IMR-90 (cell line): Measurements from ENCODE around the gene AKAP1. TPM values are rescaled to one million over a fixed set of nuclear protein-coding genes. Genes with fewer than 3 reads are reported as not detected.

Experiments used
- ATAC-seq: fragments of 200-7000 bp; cut with Tn5 transposase; 2 replicates; pipeline ENCODE4 v1.9.1; 2020; ENCODE audit warnings: low read depth, mild to moderate bottlenecking, moderate library complexity
- BruUV-seq: library from RNA; stranded (reverse); fragments of 400-500 nt; replicated peaks from 2 replicates; lab custom pipeline; 2021; lab: Mats Ljungman, UMichigan
- CTCF ChIA-PET: fragments of 300-600 bp; formaldehyde crosslinking; extraction: SDS; loops from one replicate; lab custom pipeline; 2021; ENCODE audit warnings: antibody characterized with exemption; lab: Yijun Ruan, JAX
- POLR2A ChIA-PET: fragments of 300-600 bp; sonication (Branson Sonifier 250); formaldehyde crosslinking; loops from one replicate; lab custom pipeline; 2022; ENCODE audit warnings: antibody characterized with exemption; ENCODE audit not compliant: unreplicated experiment; lab: Charles Lee
- DNase-seq: peaks from one replicate; pipeline ENCODE4 v3.0.0; 2013
- H2AFZ ChIP-seq: replicated peaks from 2 replicates; pipeline ENCODE3; 2013; ENCODE audit warnings: low read length, mild to moderate bottlenecking; ENCODE audit not compliant: poor library complexity
- H2AK5ac ChIP-seq: 2 replicates; pipeline ENCODE4 v1.6.1; 2013; ENCODE audit warnings: low read depth, low read length, inconsistent platforms
- H2AK9ac ChIP-seq: replicated peaks from 2 replicates; pipeline ENCODE3; 2013; ENCODE audit warnings: mild to moderate bottlenecking, low read depth, low read length, moderate library complexity; ENCODE audit not compliant: poor library complexity
- H2BK120ac ChIP-seq: 2 replicates; pipeline ENCODE4 v1.6.1; 2013; ENCODE audit warnings: low read depth, low read length, inconsistent platforms
- H2BK15ac ChIP-seq: 3 replicates; pipeline ENCODE4 v1.6.1; 2013; ENCODE audit warnings: low read depth, low read length, inconsistent platforms
- H2BK20ac ChIP-seq: 2 replicates; pipeline ENCODE4 v1.6.1; 2013; ENCODE audit warnings: low read depth, mild to moderate bottlenecking, inconsistent platforms, low read length, moderate library complexity
- H2BK5ac ChIP-seq: 2 replicates; pipeline ENCODE4 v1.6.1; 2013; ENCODE audit warnings: mild to moderate bottlenecking, low read depth, low read length, inconsistent platforms; ENCODE audit not compliant: poor library complexity, severe bottlenecking
- H3K14ac ChIP-seq: replicated peaks from 2 replicates; pipeline ENCODE4 v1.6.1; 2013; ENCODE audit warnings: low read depth, low read length, inconsistent platforms
- H3K18ac ChIP-seq: 2 replicates; pipeline ENCODE4 v1.6.1; 2013; ENCODE audit warnings: low read depth, low read length, control low read depth
- H3K23ac ChIP-seq: 2 replicates; pipeline ENCODE4 v1.6.1; 2013; ENCODE audit warnings: low read depth, low read length, inconsistent platforms
- H3K27ac ChIP-seq: 2 replicates; pipeline ENCODE4 v1.5.1; 2013; ENCODE audit warnings: mild to moderate bottlenecking, control low read depth, low read length; ENCODE audit not compliant: insufficient read depth
- H3K27me3 ChIP-seq: 2 replicates; pipeline ENCODE4 v1.6.1; 2013; ENCODE audit warnings: low read length; ENCODE audit not compliant: control insufficient read depth, insufficient read depth
- H3K36me3 ChIP-seq: 2 replicates; pipeline ENCODE4 v1.6.1; 2013; ENCODE audit warnings: low read length, mixed read lengths; ENCODE audit not compliant: control insufficient read depth, insufficient read depth
- H3K4ac ChIP-seq: 2 replicates; pipeline ENCODE4 v1.6.1; 2013; ENCODE audit warnings: low read depth, low read length, inconsistent platforms
- H3K4me1 ChIP-seq: 2 replicates; pipeline ENCODE4 v1.6.1; 2013; ENCODE audit warnings: low read length, mixed read lengths; ENCODE audit not compliant: control insufficient read depth, insufficient read depth
- H3K4me2 ChIP-seq: 2 replicates; pipeline ENCODE4 v1.6.1; 2013; ENCODE audit warnings: low read depth, mild to moderate bottlenecking, control low read depth, low read length, moderate library complexity
- H3K4me3 ChIP-seq: 2 replicates; pipeline ENCODE4 v1.5.1; 2013; ENCODE audit warnings: low read depth, mild to moderate bottlenecking, control low read depth, low read length, moderate library complexity; ENCODE audit not compliant: insufficient read depth
- H3K56ac ChIP-seq: 2 replicates; pipeline ENCODE4 v1.6.1; 2013; ENCODE audit warnings: low read length, inconsistent platforms; ENCODE audit not compliant: insufficient read depth; ENCODE audit errors: extremely low read depth
- H3K79me1 ChIP-seq, 2 experiments: 2 replicates each; pipeline ENCODE4 v1.6.1; 2013; ENCODE audit warnings: low read length in 2 of 2, inconsistent platforms in 1 of 2, low read depth in 1 of 2
- H3K9ac ChIP-seq: 2 replicates; pipeline ENCODE4 v1.6.1; 2013; ENCODE audit warnings: low read depth, low read length, control low read depth
- H3K9me1 ChIP-seq: 2 replicates; pipeline ENCODE4 v1.6.1; 2013; ENCODE audit warnings: low read length, inconsistent platforms; ENCODE audit not compliant: insufficient read depth
- H3K9me3 ChIP-seq: 2 replicates; pipeline ENCODE4 v1.6.1; 2013; ENCODE audit warnings: low read length; ENCODE audit not compliant: control insufficient read depth, insufficient read depth
- H4K20me1 ChIP-seq: 2 replicates; pipeline ENCODE4 v1.6.1; 2013; ENCODE audit warnings: low read length, inconsistent platforms; ENCODE audit not compliant: insufficient read depth
- H4K5ac ChIP-seq: 2 replicates; pipeline ENCODE4 v1.6.1; 2013; ENCODE audit warnings: mild to moderate bottlenecking, low read depth, low read length, control low read depth
- H4K8ac ChIP-seq, 2 experiments: 2 replicates each; pipeline ENCODE4 v1.6.1; 2013; ENCODE audit warnings: low read depth in 2 of 2, low read length in 2 of 2, control low read depth in 1 of 2, inconsistent platforms in 1 of 2
- H4K91ac ChIP-seq: 2 replicates; pipeline ENCODE4 v1.6.1; 2013; ENCODE audit warnings: low read depth, low read length, inconsistent platforms; ENCODE audit not compliant: insufficient read depth
- BHLHE40 ChIP-seq: fragments of 150-350 bp; IDR thresholded peaks from 2 replicates; pipeline ENCODE4 v1.6.1; 2016; ENCODE audit warnings: mild to moderate bottlenecking, low read depth, low read length
- WGBS, 2 experiments: methylation state at CpG; one replicate each; pipeline versions ENCODE4 v1.1.5 to v1.1.7; 2013; ENCODE audit warnings: missing lambda C conversion rate in 2 of 2; ENCODE audit not compliant: insufficient read length in 1 of 2; ENCODE audit errors: extremely low coverage in 2 of 2; 5-methylcytosine and 5-hydroxymethylcytosine counted together
- dilution Hi-C: fragments of 300-500 bp; cut with HindIII; formaldehyde crosslinking; loops from one replicate; pipeline ENCODE4 v1.14.3; 2018; ENCODE audit warnings: low sequenced_read_pairs; ENCODE audit not compliant: unreplicated experiment
- in situ Hi-C: fragments of 300-500 bp; cut with MboI; formaldehyde crosslinking; loops from 3 replicates; pipeline ENCODE4 v1.14.3; 2019; ENCODE audit warnings: low sequenced_read_pairs, inconsistent platforms, mixed read lengths
- intact Hi-C: fragments of 100-400 bp; cut with micrococcal nuclease; formaldehyde crosslinking; loops from 2 replicates; pipeline ENCODE4 v1.10.0; 2022
- polyA plus RNA-seq, 3 experiments: library from polyadenylated mRNA; depleted of rRNA; stranded (reverse); fragments of >200 nt; gene quantifications; 2 replicates each; pipeline ENCODE4 v1.2.3, GENCODE V29; 2012; ENCODE audit warnings: low replicate concordance in 1 of 3
- total RNA-seq: library from RNA; depleted of rRNA; stranded (reverse); fragments of >200 nt; gene quantifications from 2 replicates; pipeline ENCODE4 v1.2.3, GENCODE V29; 2012

Gene AKAP1
- total and polyA plus RNA-seq, 2 of the 4 experiments (the other 2 are of a cell fraction), result 10.2 to 17.4 TPM

DNA sequence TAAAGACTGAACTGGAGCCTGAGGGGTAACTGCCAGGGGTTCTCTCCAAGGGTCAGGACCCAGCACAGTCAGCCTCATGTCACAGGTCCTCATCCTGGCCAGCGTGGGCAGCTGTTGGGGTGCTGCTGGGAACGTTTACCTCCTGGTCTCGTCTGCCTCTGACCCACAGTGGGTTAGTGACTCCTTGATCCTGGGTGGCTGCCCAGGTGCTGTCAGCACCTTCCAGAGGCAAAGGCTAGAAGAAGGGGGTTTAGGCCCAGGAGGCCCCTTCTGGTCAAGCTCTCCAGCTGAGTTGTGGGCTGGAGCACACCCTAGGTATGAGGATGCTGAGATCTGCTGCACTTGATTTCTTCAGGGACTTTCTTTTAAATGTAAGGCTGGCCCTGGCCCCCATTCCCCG lies 30.3 kb downstream of the AKAP1 start:
- Histone ChIP-seq H3K9me3 (no peaks in the 10 kb centered on the region), H3K23ac (no peak overlapping the region), H3K9ac (no peak overlapping the region), H4K5ac (no peak overlapping the region), H3K56ac (no peak overlapping the region), H4K91ac (no peak overlapping the region), H2AK5ac (no peak overlapping the region), H4K8ac (no peak overlapping the region), H3K79me1 (no peaks in the 10 kb centered on the region), H3K4me3 (no peak overlapping the region), H3K27ac (no peak overlapping the region), H4K20me1 (no peaks in the 10 kb centered on the region), H3K4ac (no peak overlapping the region), H2BK15ac (no peak overlapping the region), H2AK9ac (no peak overlapping the region), H2BK5ac (no peak overlapping the region), H3K18ac (no peak overlapping the region), H2AFZ (no peak overlapping the region), H3K4me1 (no peaks in the 10 kb centered on the region), H2BK20ac (no peak overlapping the region), H3K9me1 (peaks cover 10% of the 10 kb centered on the region; the same call in 1 of the 2 replicates), H2BK120ac (no peak overlapping the region), H3K14ac (no peak overlapping the region), H3K27me3 (no peaks in the 10 kb centered on the region), H3K4me2 (no peak overlapping the region), H3K36me3 (peaks cover 14% of the 10 kb centered on the region)
- DNase-seq (no peak), ATAC-seq (no peak)
- ChIA-PET POLR2A (no interaction called here), CTCF (no interaction called here)
- in situ Hi-C loops, result loop anchor here (25.0 kb wide), 1 partner anchor 997 kb away; no protein-coding TSS in a partner anchor
- dilution Hi-C loops, result no loop called here
- intact Hi-C loops, result no loop called here
- no TSS peak for BruUV-seq
- no CpG with 5 or more reads among the region's 4 CpGs for WGBS, 2 experiments
- no peak for TF ChIP-seq BHLHE40
